ENCODE data around the gene ULK1.
"Not testable (repeated sequence)": the region's sequence is repeated elsewhere in the genome, so short reads cannot be mapped to it uniquely, and the experiment has no call there.

The ULK1 gene

DNA sequence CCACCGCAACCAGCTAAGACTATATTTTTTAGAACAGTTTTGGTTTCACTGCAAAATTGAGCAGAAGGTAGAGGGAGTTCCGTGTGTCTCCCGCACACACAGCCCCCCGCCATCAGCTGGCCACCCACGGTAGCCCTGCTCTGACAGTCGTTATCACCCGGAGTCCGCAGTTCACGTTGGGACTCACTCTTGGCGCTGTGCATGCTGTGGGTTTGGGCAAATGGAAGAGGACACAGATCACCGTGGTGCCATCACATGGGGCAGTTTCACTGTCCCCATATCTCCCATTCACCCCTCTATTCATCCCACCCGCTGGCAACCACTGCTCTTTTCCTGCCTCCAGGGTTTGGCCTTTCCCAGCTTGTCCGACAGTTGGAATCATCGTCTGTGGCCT is 31.8 kb upstream of the ULK1 start:
- no peak for DNase-seq

DNA sequence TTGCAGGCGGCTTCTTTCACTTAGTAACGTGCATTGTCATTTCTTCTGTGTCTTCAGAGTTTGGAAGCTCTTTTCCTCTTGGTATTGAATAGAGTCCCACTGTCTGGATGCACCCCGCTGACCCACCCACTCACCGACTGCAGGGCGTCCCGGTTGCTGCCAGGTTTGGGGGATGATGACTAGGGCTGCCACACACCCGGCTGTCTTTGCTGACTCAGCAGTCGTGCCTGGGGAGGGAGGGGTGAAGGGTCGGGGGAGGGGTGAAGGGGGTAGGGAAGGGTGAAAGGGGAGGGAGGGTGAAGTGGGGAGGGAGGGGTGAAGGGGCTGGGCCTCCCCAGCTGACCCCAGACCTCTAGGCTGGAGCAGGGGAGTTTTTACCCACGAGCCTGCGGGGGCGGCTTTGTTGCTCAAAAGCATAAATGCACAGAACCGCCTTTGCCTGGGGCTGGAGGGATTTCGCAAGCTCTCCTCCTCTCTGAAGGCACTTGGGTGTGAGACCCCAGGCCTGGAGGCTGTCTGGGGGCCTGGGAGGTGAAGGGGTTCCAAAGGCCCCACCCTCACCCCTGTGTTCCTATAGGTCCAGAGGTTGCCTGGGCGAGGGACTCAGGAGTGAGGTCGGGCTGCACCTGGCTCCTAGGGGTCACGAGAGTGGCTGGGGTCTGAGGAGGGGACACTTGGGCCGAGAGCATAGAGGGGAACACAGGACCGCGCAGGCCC is 31.3 kb upstream of the ULK1 start:
- DNase-seq: no peak

DNA sequence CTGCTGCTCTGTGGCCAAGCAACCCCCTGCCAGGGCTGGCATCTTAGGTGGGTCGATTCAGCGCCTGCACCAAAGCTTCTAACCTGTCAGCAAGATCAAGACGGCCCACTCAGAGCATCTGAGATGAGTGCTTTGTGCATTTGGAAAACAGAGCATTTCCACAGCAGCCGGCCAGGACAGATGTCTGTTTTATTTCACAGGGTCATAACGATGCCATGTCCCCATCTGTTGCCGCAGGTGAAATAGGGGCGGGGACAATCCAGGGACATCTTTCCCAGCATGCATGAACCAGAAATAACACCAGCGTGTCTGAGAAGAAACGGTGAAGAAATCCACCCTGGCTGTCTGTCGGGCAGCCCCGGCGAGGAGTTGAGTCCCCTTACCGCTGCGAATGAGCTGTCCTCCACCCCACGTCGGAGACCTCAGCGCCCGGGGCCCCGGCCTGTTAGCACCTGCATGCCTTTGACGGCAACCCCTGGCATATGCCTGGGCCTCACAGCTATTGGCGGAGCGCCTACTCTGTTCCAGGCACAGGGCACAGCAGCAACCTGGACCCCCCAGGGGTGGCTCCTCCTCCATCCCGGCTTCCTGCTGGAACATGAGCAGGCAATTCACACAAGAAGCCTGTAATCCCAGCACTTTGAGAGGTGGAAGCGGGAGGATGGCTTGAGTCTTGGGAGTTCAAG is 30.6 kb upstream of the ULK1 start:
- no peak for DNase-seq

DNA sequence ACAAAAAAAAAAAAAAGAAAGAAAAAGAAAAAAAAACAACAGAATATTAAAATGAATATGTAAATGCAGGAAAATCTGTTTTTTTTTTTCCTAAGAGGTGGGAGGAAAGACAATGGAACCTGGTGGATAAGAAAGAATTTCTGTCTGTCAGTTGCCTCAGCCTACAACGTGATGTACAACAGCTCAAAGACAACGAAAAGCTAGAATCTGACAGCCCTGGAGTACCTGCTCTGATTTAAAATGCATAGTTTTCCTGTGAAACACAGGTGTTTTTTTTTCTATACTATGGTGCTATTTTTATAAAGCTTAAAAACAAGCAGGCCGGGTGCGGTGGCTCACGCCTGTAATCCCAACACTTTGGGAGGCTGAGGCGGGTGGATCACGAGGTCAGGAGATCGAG is 30.0 kb upstream of the ULK1 start:
- DNase-seq: no peak

DNA sequence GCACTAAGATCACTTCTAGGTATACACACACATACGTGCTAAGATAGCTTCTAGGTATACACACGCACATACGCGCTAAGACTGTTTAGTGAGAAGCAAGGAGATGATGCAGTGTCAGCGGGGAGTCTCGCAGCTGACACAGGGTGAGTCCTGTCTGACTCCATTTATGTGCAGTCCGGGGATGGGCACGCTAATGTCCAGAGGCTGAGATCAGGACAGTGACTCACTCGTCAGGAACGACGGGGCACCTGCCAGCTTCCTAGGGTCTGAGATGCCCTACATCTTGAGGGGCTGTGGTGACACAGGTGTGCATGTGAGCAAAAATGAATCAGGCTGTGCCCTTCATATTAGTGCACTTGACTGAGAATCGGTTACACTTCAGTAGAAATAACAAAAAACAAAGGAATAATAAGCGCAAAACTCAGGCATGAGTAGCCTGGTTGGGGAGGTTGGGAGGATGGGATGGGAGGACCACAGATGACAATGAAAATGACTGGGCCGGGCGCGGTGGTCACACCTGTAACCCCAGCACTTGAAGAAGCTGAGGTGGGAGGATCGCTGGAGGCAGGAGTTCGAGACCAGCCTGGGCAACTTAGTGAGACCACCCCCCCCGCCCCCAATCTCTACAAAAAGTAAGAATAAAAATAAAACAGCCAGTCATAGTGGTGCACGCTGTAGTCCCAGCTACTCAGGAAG is 29.1 kb upstream of the ULK1 start:
- no peak for DNase-seq

DNA sequence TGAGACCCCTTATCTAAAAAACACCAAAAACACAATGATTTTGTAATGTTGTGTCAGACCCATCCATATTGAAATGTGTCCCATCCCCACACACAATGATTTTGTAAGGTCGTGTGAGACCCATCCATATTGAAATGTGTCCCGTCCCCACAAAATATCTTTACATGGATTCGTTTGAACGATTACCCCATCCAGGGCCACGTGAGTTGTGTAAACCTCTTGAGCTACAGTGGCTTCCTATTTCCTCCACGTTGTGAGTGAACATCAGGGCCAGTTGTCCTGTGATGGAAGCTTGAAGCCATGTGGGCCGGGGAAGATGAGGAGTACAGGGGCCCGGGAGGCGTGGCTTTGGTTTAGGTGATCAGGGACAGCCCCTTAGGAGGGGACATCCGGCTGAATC is 27.0 kb upstream of the ULK1 start:
- no peak for DNase-seq

DNA sequence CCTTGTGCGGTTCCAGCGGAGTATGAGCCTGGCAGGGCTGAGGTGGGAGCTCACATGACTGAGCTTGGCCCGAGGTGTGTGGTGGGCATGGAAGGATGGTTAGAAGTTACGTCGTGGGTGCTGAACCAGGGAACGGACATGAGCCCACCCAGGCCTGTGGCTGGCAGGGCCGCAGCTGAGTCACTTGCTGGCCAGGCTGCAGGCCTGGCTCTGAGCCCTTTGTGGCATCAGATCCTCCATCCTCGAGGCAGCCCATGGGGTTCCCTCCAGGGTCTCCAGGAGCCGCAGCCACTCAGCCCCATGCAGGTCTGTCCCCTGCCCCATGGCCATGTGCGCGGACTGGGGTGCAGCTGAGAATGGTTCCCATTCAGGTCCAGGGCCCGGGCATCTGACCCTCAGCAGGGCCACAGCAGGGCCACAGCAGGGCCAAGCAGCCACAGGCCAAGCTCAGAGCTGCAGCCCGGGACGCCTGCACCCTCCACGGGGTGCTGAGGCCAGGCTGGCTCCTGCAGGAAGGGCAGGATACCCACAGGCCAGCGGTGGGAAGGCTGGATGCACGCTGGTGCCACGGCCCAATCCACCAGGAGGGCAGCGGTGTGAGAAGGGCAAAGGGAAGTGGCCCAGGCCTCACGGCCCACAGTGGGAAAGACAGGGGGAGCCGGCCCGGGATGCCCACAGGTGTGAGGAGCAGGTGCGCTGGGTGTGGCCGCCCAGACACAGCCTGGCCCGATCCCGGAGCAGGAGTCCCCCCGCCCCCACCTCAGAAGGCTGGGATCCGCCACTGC is 26.3 kb upstream of the ULK1 start:
- DNase-seq: no peak

DNA sequence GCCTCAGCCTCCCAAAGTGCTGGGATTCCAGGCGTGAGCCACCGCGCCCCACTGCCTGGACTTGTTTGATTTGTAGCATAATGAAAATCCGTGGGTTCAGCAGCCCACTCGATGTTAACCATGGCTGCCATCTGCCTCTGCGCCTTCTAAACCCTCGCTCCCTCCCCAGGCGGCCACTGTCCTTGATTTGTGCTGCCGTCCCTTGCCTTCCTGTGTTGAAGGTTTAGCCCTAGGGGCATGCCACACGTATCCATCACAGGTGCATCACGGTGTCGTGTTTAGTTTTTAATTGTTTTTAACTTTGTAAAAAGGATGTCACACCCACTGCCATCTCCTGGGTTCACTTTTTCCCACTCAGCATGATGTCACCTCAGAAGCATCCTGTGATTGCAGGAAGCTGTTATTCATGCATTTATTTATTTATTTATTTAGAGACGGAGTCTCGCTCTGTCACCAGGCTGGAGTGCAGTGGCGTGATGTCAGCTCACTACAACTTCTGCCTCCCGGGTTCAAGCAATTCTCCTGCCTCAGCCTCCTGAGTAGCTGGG is 24.5 kb upstream of the ULK1 start:
- no peak for DNase-seq

DNA sequence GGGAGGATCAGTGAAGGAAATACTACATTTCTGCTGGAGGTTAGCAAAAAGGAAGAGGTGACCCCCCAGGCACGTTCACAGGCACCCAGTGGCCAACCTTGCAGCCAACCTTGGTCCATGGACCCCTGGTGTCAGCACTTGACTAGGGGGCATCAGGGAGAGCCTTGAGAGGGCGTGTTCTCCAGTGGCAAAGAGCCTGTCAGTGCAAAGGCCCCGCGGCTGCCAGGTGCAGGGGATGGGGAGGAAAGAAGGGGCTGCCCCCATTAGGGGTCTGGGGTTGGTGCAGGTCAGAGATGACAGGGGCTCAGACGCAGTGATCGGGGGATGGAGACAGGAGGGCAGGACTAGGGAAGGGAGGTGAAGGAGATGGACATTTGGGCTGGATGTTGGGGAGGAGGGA is 22.7 kb upstream of the ULK1 start:
- no peak for DNase-seq

DNA sequence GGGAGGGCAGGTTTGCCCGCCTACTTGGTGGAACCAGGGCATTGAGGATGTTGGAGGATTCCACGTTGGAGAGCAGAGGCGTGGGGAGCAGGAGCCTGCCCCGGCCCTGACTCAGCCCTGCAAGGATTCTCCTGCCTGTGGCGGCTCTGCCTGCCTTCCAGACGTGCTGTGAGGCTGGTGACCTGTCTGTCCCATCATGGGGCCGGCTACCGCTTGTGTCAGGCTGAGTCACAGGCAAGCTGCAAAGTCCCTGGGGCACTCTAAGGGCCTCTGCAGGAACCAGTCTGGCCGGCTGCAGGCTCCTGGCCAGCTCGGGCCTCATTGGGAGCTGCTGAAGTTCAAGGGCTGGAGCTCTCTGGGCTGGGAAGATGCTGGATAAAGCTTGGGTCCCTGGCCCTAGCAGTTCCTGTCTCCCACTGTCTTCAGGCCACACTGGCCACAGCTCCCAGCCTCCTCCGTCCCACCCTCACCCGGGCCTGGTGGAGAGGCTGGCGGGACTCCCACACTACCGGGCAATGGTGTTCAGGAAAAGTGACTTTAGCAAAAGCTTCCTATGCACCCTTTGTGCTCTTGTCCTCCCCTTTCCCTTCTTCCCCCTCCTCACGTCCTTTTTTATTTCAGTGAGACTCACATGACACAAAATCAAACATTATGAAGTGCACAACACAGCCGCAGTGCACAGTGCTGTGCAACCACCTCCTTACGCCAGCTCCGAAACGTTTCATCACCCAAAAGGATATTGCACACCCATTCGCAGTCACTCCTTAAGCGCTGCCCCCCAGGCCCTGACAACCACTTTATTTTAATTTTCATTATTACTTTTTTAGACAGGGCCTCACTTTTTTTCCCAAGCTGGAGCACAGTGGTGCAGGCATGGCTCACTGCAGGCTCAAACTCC is 22.0 kb upstream of the ULK1 start:
- no peak for DNase-seq

DNA sequence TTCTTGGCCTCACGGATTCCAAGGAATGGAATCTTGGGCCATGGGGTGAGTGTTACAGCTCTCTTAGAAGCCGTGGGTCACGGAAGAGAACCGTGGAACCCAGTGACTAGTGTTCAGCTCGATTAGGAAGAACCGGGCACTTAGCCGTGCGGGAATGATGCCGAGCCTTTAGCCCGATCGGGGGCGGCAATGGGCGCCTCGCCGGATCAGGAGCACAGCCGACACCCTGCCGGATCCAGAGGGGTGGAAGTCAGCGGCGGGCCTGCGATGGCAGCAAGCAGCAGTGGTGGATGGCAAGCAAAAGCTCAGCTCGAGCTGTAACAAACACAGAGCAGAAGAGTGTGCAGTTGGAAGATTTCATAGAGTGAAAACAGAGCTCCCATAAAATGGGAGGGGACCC is 21.1 kb upstream of the ULK1 start:
- no peak for DNase-seq

DNA sequence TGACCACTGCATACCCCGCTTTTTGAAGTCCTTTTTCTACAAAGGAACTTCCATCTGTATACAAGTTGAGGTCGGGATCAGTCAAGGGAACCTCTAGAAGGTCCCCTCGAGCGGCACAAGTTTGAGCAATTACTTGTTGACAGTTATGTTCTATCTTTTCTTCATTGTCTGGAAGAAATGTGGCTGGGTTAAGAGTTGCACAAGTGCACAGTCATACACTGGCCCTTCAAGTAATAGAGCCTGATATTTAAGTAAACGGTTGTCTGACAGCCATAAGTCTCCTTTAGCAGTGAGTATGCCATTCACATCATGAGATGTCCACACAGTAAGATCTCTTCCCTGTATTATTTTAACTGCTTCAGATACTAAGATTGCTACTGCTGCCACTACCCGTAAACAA is 19.4 kb upstream of the ULK1 start:
- not testable (repeated sequence) for DNase-seq

DNA sequence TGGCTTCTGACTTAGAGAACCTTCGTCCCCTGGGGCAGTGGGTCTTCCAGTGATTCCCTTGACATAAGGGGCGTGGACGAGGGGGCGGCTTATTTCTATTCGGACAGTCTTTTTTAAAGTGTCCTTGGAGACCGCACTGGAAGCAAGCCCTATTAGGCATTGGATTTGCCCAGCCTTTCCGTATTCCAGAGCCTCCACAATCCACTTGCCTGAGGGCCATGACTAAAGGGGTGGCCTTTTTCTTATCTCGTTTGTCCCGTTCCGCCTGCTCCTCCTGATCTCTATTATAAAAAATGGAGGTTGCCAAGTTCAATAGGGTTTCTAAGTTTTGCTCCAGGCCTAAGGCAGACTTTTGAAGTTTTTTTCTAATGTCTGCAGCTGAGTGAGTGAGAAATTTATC is 17.2 kb upstream of the ULK1 start:
- DNase-seq: not testable (repeated sequence)

DNA sequence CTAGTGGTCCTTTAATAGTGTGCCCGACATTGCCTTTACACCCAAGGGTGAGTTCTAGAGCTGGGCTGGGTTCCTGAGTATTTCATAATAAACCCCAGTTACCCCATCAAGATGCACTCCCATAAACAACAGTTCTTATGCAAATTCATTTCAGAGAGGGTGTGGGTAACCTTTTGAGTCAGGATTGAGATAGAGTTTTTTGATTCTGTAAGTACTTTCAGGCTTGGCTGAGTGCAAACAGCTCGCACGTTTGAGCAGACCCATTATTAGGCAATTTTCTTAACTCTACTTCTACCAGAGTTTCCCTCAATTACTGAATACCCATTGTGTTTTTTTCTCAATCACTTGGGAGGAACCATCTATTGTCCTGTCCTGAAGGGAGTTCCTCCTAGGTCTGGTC is 16.0 kb upstream of the ULK1 start:
- DNase-seq: not testable (repeated sequence)

DNA sequence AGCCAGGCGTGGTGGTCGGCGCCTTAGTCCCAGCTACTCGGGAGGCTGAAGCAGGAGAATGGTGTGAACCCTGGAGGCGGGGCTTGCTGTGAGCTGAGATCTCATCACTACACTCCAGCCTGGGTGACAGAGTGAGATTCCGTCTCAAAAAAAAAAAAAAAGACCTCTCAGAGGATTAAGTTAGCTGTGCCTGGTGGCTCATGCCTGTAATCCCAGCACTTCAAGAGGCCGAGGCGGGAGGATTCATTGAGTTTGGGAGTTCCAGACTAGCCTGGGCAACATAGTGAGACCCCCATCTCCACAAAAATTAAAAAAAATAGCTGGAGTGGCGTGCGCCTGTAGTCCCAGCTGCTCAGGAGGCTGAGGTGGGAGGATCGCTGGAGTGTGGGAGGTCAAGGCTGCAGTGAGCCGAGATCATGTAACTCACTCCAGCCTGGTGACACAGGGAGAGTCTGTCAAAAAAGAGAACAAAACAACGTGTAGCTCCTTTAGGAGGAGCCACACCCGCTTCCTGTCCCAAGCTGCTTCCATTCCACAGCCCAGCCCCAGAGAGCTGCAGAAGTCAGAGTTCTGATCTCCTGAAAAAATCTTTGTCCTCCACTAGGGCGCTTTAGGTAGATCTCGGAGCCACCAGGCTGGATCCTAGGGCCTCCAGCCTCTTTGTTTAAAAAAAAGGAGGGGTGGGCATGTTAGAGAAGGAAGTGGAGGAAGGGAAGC is 11.5 kb upstream of the ULK1 start:
- no peak for DNase-seq

DNA sequence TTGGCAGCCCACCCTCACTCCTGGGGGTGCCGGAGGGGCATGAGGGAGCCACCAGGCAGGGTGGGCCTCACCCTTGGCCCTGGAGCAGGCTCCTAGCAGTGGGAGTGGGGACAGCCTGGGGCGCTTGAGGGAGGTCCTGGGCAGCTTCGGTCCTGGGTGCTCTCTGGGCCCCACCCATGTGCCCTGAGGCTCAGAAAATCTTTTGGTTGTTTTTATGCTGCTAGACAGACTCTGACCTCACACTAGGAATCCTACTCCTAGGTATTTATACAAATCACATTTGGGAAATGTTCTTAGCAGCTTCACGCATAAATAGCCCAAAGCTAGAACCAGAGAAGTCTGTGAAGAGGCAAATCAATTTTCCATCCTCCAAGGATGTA is 10.9 kb upstream of the ULK1 start:
- no peak for DNase-seq

DNA sequence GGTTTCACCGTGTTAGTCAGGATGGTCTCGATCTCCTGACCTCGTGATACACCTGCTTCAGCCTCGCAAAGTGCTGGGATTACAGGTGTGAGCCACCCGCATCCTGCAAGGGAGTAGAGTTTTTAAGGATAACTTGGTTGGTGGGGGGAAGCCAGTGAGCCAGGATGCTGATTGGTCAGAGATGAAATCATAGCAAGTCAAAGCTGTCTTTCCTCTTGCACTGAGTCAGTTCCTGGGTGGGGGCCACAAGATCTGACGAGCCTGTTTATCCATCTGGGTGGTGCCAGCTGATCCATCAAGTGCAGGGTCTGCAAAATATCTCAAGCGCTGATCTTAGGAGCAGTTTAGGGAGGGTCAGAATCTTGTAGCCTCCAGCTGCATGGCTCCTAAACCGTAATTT is 9.3 kb upstream of the ULK1 start:
- DNase-seq: not testable (repeated sequence)

DNA sequence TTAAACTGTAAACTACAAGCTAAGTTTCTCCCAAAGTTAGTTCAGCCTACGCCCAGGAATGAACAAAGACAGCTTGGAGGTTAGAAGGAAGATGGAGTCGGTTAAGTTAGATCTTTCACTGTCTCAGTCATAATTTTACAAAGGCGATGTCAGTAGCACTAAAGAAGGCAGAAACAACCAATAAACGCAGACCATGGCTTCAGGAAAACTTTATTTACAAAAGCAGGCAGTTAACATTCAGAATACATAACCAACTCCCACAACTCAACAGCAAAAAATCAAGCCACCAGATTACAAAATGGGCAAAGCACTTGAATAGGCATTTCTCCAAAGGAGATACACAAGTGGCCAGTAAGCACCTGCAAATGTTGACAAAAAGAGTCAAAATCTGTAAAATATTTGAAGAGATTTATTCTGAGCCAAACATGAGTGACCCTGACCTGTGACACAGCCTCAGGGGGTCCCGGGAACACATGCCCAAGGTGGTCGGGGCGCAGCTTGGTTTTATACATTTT is 8.8 kb upstream of the ULK1 start:
- no peak for DNase-seq

DNA sequence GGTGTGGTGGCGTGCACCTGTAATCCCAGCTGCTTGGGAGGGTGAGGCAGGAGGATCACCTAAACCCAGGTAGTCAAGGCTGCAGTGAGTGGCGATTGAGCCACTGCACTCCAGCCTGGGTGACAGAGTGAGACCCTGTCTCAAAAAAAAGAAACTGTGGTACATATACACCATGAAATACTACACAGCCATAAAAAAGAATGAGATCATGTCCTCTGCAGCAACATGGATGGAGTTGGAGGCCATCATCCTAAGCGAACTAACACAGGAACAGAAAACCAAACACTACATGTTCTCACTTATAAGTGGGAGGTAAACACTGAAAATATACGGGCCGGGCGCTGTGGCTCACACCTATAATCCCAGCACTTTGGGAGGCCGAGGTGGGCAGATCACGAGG is 2.7 kb upstream of the ULK1 start:
- DNase-seq: not testable (repeated sequence)

DNA sequence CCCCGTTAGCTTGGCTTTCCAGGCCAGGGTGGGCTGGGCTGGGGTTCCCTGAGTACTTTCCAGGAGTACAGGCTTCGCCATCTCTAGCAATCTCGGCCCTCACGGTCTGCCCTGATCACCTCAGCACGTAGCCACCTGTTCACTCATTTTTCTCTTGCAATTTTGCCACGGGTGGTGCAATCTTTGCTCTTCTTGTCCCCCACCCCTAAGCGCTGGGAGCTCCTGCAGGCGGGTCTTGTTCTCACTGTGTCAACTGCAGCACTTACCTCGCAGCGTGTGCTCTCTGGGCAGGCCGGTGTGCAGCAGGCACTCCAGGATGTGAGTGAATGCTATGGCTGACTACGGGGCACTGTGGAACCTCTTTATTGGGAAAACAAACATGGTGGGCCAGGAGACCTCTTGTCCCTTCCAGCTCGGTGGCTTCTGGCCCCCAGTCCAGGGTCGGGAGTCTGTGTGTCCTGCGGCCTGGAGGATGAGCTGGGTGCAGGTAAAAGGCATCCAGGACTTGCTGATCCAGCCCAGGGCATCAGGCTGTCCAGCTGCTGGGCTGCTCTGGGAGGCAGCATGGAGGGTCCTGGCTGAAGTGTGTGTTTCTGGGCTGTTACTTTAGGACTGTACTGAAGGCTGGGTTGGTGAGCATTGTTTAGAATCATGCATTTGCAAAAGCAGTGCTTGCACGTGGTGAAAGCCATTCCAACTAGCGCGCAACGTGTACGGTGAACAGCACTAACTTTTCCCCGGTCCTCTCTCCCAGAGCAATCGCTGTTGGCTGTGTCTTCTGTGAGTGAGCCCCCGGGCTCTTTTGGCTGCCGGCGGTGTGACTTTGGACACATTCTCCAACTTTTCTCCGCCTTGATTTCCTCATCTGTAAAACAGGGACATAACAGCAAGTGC is 1.5 kb upstream of the ULK1 start:
- DNase-seq: no peak

Data from NCI-H2029 (cell line).